Testis (tissue), 2 donors: Measurements from ENCODE around the gene SKA2.

Source experiments
- POLR2A ChIP-seq: fragments of 450-650 bp; IDR thresholded peaks from one replicate; pipeline ENCODE4 v1.6.1; 2017; ENCODE audit warnings: antibody characterized with exemption, mild to moderate bottlenecking, moderate library complexity
- TF ChIP-seq, protein P1 (sequence below), 3 experiments: fragments of 450-650 bp in 2 of 3; fragments of 200-600 bp in 1 of 3; sonication (generic) in 1 of 3; IDR thresholded peaks; one replicate each; pipeline ENCODE4 v1.5.1; 2016 to 2019; ENCODE audit warnings: antibody characterized with exemption in 3 of 3, mild to moderate bottlenecking in 2 of 3, moderate library complexity in 1 of 3

DNA sequence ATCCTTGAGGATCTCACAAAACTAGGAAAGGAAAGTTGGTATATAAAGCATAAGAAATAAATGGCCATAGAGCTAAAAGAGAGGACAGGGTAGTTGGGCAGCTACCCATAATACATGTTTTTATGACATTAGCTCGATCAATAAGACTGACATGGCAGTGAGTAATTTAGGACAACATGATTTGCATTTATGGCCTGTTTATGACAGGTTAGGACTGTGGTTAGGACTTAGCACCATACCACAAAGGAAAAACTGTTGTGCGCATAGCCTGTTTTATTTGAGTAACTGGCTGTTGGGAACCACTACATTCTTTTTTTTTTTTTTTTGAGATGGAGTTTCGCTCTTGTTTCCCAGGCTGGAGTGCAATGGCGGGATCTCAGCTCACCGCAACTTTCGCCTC is 30.3 kb downstream of the SKA2 start:
- TF ChIP-seq, protein P1, sequence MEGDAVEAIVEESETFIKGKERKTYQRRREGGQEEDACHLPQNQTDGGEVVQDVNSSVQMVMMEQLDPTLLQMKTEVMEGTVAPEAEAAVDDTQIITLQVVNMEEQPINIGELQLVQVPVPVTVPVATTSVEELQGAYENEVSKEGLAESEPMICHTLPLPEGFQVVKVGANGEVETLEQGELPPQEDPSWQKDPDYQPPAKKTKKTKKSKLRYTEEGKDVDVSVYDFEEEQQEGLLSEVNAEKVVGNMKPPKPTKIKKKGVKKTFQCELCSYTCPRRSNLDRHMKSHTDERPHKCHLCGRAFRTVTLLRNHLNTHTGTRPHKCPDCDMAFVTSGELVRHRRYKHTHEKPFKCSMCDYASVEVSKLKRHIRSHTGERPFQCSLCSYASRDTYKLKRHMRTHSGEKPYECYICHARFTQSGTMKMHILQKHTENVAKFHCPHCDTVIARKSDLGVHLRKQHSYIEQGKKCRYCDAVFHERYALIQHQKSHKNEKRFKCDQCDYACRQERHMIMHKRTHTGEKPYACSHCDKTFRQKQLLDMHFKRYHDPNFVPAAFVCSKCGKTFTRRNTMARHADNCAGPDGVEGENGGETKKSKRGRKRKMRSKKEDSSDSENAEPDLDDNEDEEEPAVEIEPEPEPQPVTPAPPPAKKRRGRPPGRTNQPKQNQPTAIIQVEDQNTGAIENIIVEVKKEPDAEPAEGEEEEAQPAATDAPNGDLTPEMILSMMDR (IDR thresholded peaks at IDR 0.05): no peak
- TF ChIP-seq POLR2A: no peak
